ENCODE data around the gene FGGY.
"Not testable (repeated sequence)": the region's sequence is repeated elsewhere in the genome, so short reads cannot be mapped to it uniquely, and the experiment has no call there.

FGGY gene

DNA sequence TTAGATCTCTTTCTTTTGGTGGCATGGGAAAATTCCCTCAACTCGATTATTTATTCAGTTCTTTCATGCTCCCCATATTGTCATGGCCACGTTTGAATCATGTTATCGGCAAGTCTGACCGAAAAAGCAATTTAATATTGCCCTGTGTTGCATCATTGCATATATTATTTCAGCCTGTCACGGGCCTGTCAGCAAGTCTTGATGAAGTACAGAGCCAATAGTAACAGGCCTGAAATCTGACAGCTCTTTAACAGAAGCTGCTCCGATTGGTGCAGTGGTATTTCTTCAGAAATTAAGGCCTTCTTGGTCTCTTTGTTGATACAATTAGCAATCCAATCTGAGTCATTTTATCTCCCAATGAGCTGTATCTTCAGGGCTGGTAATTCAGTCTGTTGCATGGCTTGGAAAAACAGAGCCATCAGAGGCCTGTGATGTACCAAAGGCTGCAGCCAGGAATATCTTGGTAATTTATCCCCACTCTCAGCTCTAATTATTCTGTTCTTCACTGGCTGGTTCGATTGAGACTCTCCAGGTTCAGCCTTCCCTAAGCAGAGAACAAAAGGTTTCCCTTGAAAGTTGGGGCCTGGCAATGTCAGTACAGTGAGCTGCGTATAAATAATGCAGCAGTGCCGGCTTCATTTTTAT is 149.5 kb downstream of the FGGY start:
- no peak for DNase-seq

DNA sequence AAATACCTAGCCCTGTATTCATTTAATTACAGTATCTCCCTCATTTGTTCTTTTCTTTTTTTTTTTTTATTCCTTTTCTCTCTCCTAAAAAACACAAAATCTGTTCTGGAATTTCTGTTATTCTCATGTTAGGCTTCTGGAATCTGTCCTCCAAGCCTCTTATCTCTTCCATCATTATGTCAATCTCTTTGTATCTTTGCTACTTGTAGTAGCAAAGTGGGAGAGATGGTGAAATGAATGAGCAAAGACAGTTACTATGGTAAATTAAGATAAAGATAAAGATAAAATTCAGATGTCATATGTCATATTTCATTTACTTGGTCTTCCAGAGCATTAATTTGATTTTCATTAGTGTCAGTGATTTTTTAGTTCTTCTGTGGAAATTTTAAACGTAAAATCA is 155.1 kb downstream of the FGGY start:
- no peak for DNase-seq

DNA sequence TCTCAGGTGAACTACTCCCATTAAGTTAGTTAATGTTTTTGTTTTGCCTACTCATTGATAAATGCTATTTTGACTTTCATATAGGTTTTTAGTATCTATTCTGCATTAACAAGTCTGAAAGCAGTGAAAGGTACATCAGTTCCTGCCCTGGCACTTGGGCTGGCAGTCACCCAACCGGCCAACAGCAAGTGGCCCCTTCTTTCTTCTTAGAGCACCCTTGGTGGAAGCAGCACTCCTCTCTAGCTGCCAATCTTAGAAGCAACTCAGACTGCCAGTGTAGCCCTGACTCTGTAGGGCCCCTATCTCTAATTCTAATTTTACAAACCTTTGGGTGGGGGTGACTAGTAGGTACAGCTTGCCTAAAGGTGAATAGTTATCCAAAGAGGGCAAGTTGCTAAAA is 155.7 kb downstream of the FGGY start:
- no peak for DNase-seq

DNA sequence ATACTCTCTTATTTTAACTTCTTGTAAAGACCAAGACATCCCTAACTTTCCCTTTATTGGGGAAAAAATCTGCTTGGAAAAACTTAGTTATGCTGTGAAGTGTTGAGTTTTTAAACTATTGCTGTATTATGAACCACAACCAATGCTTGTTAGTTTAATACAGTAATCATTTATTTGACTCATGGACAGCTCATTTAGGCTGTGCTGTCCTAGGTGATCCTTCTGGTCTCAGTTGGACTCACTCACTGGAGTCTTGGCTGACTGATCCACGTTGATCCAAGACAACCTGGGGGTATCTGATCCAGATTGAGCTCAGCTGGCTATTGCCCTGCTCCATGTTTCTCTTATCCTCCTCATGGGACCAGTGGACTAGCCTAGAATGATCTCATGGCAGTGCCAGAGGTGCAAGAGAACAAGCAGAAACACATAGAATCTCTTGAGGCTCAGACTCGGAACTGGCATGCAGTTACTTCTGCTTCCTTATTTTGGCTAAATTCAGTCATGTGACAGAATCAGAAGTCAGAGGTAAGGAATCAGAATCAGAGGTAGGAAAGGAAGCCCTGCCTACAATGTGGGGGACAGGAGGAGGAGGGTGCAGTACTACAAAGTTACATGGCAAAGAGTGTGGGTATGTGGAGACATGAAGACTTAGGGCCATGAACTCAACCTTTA is 156.5 kb downstream of the FGGY start:
- DNase-seq, result no peak

DNA sequence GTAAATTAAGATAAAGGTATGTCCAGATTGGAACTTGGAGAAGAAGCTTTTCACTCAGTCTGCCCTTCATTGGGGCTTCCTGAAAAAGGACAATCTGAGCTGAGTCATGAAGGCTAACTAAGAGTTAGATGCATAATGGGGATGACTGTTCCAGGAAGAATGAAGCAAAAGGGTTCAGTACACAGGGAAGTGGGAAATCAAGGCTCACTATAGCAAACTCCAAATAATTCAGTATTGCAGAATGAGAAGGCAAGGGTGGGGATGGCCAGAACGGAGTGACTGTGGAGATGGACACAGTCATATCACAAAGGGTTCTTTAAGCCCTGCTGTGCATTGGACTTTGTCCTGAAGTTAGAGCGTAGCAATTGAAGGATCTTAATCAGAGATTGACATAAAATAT is 158.3 kb downstream of the FGGY start:
- DNase-seq, result no peak

DNA sequence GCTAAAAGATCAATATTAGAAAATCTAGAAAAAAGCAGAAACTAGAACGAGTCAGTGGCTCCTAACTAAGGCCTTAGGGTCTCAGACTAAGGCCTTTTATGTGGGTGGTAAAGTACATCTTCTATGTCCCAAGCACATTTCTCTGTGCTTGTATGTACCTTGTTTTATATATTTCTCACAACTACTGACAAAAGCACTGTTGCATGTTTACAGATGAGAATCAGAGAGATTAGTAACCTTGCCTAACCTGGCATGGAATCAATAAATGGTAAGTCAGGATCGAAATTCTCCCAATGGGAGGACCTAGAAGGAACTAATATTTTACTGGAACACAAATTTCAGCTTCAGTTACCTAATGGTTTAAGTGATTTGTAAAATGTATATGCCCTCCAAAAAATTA is 160.9 kb downstream of the FGGY start:
- no peak for DNase-seq

DNA sequence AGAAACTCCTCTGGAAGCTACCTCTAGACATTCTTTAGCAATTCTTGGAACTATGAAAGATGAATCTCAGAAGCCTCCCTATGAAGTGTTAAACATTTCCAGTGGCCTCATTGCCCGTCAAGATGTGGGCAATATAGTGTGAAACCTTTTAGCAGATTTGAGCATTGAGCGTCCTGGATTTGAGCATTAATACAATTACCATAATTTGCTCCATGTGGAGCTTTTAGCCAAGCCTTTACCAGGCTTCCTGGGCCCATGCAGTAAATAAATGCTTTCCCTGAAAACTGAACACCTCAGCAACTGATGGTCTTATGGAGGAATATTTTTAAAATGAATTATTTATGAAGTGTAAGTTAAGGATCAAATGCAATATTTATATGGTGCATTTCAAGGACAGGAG is 162.0 kb downstream of the FGGY start:
- no peak for DNase-seq

DNA sequence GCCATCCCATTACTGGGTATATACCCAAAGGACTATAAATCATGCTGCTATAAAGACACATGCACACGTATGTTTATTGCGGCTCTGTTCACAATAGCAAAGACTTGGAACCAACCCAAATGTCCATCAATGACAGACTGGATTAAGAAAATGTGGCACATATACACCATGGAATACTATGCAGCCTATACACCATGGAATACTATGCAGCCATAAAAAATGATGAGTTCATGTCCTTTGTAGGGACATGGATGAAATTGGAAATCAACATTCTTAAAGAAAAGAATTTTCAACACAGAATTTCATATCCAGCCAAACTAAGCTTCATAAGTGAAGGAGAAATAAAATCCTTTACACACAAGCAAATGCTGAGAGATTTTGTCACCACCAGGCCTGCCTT is 166.0 kb downstream of the FGGY start:
- not testable (repeated sequence) for DNase-seq

DNA sequence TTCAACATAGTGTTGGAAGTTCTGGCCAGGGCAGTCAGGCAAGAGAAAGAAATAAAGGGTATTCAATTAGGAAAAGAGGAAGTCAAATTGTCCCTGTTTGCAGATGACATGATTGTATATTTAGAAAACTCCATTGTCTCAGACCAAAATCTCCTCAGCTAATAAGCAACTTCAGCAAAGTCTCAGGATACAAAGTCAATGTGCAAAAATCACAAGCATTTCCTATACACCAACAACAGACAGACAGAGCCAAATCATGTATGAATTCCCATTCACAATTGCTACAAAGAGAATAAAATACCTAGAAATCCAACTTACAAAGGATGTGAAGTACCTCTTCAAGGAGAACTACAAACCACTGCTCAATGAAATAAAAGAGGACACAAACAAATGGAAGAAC is 168.6 kb downstream of the FGGY start:
- not testable (repeated sequence) for DNase-seq

DNA sequence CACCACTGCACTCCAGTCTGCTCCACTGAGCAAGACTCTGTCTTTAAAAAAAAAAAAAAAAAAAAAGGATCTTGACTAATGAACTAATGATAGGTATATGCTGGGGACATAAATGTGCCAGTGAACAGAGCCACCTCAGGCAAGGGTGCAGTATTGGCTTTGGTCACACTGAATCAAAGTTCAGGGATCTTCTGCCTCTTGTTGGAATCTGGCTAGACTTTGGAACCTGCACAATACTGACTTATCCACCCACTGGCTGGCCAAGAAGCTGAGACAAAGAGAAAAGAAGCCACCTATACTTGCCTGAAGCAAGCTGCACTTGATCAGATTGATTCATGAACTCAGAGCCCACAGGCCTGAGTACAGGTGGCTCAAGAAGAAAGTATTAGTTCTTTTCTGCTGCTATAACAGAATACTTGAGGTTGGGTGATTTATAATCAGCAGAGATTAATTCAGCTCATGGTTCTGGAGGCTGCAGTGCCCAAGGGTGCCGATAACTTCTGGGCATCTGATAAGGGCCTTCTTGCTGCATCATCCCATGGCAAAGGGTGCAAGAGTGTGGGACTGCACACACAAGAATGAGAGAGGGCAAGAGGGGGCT is 172.0 kb downstream of the FGGY start:
- DNase-seq, result no peak

DNA sequence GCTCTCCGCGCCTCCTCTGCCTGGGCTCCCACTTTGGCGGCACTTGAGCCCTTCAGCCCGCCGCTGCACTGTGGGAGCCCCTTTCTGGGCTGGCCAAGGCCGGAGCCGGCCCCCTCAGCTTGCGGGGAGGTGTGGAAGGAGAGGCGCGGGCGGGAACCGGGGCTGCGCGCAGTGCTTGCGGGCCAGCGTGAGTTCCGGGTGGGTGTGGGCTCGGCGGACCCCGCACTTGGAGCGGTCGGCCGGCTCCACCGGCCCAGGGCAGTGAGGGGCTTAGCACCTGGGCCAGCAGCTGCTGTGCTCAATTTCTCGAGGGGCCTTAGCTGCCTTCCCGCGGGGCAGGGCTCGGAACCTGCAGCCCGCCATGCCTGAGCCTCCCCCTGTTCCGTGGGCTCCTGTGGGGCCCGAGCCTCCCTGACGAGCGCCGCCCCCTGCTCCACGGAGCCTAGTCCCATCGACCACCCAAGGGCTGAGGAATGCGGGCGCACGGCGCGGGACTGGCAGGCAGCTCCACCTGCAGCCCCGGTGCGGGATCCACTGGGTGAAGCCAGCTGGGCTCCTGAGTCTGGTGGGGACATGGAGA is 175.2 kb downstream of the FGGY start:
- not testable (repeated sequence) for DNase-seq

DNA sequence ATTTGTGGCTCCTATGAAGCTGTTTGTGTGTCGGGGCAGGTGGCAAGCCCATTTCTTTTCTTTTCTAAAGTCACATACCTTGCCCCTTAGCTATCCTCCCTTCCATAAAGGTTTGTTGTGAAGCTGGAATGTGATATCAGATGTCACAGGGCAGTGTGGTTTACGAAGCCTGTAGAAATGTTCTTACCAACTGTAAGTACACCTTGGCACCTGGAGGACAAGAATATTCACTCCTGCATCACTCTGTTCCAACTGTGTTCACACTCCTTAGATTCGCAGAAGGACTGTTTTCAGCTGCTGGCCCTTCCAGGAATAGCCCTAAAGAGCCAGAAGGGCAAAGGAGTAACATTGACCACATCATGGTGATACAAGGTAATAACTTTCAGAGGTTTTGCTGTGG is 176.9 kb downstream of the FGGY start:
- no peak for DNase-seq

DNA sequence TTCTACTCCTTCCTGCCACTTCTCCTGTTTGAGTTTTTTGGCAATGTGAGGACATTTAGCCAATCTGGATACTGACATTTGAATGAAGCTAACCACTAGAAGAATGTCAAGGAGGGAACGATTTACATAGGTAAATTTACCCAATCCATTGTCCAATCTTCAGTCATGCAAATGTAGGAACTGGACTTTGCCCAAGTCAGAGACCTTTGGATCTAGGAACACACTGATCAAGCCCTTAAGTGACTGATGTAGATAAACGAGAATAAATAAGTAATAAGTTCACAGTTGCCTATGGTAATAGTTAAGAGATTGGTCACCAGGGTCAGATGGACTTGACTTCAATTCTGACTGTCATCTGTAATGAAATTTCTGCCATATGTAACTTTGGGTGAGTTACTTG is 177.6 kb downstream of the FGGY start:
- DNase-seq, result no peak

DNA sequence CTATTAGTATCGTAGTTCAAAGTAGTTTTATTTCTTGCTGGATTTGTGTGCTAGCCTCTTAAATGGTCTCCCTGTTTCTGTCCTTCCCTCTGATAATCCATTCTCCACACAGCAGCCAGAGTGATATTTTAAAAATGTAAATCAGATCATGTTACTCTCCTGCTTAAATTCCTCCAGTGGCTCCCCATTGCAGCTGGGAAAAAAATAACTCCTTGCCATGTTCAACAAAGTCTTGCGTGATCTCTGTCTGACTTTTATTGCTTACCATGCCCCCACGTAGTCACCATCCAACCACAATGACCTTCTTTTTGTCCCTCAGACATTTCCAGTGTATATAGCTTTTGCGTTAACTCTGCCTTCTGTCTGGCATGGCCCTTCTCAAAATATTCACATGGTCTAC is 178.8 kb downstream of the FGGY start:
- no peak for DNase-seq

DNA sequence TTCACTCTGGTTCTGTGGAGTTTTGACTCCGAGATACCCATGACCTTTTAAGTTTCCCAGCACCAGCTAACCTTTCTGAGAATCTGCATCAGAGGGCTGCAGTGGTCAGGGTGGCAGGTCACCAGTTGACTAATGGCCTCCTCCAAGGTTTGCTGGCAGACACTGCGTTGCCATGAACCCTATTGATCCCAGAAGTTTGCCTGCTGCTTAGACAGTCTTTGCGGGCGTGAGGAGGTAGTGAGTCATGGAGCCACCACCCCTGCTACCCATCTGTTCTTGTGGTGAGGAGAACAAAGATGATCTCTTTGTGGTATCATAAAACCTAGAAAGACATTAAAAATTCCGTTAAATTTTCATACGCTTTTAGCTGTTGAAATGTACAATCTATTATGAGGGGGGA is 180.4 kb downstream of the FGGY start:
- DNase-seq, result peak in 1 of 5 donors; percentile 72

DNA sequence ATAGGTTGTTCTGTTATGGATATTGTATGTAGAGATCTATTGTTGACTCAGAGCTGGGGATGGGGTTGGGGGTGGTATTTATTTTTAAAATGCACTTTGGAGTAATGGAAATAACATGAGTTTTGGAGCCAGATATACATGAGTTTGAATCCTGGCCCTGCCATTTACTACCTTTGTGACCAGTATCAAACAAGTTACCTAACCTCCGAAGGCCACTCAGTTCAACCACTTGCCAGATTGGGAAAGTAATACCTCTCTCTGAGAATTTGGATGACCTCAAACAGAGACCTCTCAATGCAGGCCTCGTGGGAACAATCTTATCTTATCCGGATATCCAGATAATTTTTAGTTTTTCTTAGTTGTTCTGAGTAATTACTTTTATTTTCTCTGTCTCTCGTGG is 181.0 kb downstream of the FGGY start:
- DNase-seq, result no peak

DNA sequence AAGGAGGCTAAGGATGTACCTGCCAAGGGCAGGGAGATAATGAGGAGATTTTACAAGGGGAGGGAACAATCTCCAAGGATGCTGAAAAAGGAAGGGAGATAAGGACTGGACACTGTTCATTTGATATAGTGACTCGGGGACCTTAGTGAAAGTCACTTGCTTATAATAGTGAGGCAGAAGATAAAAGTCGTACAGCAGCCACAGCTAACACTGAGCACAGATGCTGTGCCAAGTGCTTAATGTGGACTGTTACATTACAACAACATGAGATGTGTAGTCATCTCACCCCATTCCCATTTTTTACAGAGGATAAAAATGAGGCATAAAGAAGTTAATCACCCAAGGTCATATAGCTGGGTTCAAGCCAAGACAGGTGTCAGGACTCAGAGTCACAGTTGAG is 181.9 kb downstream of the FGGY start:
- no peak for DNase-seq

DNA sequence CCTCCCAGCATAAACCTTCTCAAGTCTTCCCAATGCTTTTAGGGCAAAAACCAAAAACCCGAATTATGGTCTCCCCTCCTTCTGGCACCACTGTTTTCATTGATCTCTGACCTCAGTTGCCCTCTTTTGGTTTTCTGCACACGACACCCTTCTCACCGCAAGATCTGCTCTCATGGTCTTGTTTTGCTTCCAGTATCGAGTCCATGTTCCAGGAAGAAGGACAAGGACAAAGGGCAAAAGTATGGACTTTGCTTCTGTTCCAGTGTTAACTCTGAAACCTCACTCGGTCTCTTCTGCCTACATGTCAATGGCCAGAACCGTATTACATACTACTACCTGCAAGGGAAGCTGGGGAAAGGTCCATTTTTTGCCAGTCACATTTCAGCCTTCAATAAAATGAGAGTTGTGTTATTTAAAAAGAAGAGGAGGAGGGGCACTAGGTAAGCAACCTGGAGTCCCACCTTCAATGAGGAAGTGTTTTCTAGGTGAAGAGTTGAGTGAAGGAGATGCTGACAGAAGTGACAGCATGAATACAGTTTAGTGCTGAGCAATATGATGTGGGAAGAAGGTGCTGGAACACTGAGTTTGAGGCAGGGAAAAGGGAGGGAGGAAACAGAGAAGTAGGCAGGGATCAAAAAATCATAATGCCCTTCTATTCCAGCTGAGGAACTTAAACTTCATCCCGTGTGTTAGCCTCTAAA is 183.4 kb downstream of the FGGY start:
- no peak for DNase-seq

DNA sequence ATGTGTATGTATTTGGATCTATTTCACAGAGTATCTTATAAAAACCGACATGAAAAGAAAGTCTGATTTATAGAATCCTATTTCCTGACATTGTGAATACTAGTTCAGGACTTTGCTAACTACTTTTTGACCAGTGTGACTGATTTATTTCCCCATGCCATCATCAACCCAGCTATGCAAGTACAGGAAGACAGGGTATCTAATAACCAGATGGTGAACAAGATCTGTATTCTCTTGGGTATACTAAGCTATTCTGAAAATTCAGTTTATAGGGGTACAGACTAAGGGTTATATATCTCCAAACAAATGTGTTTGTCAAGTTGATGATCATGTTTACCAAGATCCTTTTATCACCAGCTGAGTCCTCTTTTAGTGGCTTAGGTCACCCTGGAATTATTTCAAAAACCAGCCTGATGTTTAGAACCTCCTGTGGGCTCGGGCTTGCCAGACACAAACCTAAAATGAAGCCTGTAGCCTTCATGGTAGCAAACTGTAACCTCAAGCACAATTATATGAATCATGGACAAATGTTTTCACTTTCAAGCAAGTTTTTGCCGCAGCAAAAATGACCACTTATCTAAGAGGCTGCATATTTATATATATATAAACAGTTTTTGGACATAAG is 185.1 kb downstream of the FGGY start:
- no peak for DNase-seq

DNA sequence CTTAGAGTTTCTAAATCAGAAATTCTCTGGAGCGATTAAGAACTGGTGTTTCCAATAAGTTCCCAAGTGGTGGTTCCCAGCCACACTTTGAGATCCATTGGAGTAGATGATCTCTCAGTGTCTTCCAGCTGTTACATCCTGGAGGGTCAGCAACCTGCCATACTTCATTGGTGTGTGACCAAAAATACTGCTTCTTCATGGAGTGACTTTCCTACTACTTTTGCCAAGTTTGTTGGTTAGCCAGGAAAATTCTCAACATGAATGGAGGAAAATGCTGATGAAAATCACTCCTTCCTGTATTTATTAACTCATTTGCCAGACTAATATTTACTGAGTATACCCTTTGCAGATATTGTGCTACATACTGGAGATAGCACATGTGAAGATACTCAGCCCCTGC is 186.1 kb downstream of the FGGY start:
- no peak for DNase-seq

DNA sequence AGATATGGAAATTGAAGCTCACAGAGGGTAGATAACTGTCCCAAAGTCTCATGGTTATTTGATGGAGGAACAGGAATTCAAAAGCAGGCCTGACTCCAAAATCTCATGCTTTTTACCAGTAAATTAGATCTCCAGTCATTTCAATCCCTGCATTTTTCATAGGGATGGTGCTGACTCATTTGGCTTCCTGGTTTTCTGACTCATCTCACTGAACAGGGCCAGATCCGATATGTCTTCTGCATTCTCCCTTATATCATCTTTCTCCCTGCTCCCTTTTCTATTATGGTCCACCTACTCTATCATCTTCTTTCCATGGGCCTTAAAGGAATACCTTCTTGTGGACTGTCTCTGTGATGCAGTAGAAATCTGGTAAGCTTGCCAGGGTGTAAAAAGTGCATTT is 187.2 kb downstream of the FGGY start:
- peak in 1 of 5 donors; percentile 18 for DNase-seq

DNA sequence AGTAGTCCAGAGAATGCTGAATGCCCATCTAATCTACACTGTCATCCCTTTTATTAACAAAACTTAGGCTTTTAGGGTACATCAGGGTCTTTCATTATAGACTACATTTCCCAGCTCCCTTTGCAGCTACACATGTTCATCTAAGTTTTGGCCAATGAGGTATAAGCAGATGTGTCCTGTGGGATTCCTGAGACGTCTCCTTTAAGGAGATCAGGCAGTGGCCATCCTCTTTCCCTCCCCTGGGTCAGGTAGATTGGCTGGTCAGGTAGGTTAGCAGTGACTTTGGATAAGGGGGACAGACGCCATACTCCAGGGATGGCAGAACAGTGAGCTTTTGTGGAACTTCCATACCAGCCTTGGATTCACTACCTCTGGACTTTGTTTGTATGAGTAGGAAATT is 188.3 kb downstream of the FGGY start:
- DNase-seq, result no peak

DNA sequence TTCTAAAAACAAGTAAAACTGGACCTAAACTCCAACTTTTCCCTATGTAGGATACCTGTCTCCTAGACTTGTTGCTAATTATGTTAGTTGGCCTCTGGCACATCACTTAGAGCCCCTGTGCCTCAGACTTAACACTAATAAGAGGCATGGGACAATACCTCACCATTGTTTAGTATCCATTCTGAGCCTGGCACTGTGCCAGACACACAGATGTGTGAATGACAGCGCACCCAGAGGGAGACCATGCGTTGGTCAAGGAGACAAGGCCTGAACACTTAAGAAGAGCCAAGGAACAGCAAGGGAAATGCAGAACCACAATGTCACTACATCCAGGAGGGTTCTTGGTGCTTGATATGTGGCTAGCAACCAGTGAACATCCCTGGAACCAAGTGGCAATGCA is 189.1 kb downstream of the FGGY start:
- DNase-seq, result no peak
